Stimulated activated CD4-positive, alpha-beta T cell treated with anti-CD3 and anti-CD28 coated beads, Interleukin-4, amount 100 ng/mL, for 24 hours (primary cell): ENCODE measurements around the gene UBE2L3.
A peak's percentile ranks its signal among the peaks of the same experiment; 100 is the strongest.
"Not testable (repeated sequence)": the region's sequence is repeated elsewhere in the genome, so short reads cannot be mapped to it uniquely, and the experiment has no call there.

ENCODE experiments used
- DNase-seq: peaks from one replicate; pipeline ENCODE4 v3.0.0-alpha.2; 2020

UBE2L3 gene

GRCh38 chr22:21573293-21573734 is 5.8 kb downstream of the UBE2L3 start:
- DNase-seq: no peak

GRCh38 chr22:21573750-21574494 is 6.4 kb downstream of the UBE2L3 start:
- no peak for DNase-seq

DNA sequence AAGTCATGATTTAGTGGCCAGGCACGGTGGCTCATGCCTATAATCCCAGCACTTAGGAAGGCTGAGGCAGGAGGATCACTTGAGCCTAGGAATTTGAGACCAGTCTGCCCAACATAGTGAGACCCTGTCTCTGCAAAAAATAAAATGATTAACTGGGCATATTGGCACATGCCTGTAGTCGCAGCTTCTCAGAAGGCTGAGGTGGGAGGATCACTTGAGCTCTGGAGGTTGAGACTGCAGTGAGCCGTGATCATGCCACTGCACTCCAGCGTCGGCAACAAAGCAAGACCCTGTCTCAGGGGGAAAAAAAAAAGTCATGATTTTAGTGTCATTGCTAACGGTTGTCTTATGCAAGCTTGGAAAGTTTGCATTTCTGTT is 11.9 kb downstream of the UBE2L3 start:
- no peak for DNase-seq

- DNase-seq: not testable (repeated sequence)
Measured at GRCh38 chr22:21580623-21581007, 13.1 kb downstream of the UBE2L3 start.

GRCh38 chr22:21581009-21581713 is 13.6 kb downstream of the UBE2L3 start:
- DNase-seq: not testable (repeated sequence)

GRCh38 chr22:21582801-21583740 is 15.6 kb downstream of the UBE2L3 start:
- no peak for DNase-seq

DNA sequence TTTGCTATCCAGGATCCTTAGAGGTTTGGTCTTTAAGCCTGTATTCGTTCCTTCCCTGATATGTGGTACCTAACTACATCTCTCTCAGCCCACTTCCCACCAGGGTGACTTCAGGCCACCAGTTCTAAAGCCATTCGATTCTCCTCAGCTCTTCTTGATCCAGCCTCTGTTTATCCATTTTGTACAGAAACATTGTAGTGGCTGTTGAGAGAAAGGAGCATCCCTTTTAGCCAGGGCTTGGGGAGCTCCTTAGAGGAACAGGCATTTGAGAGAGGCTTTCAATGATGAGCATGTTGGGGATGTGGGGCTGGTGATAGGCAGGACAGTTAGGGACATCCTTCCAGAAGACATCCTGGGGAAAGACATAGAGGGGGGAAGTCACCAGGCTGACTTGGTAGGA is 17.9 kb downstream of the UBE2L3 start:
- no peak for DNase-seq

DNA sequence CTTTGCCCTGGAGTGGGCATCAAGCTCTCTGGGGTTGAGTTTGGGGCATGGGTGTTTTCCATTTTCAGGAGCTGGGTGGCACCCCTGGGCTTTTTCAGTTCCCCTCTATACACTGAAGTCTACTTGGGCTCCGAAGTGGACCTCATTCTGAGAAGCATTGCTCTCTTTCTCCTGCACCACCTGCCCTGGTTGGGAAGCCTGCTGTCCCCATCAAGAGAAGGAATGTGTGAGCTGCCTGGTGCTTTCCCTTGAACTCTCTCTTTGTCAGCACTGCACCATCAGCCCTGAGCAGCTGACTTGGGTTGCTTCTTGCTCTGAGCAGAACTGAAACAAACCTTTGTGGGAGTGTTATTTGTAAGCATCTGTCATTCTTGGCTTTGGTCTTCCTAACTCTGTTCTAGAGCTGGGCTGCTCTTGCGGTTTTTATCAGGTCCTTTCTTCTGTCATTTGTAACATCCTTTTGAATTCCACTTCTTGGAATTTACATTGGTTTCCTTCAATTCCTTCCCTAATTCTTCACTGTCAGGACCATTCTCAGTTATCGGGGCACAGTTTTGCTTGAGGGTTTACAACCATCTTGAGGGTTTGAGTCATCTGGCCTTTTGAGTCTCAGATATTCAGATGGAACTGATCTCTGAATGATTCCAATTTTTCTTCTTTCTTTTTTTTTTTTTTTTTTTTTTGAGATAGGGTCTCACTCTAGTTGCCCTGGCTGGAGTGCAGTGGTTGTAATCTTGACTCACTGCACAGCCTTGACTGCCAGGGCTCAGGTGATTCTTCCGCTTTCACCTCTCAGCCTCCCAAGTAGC is 20.5 kb downstream of the UBE2L3 start:
- peak; percentile 66 for DNase-seq

DNA sequence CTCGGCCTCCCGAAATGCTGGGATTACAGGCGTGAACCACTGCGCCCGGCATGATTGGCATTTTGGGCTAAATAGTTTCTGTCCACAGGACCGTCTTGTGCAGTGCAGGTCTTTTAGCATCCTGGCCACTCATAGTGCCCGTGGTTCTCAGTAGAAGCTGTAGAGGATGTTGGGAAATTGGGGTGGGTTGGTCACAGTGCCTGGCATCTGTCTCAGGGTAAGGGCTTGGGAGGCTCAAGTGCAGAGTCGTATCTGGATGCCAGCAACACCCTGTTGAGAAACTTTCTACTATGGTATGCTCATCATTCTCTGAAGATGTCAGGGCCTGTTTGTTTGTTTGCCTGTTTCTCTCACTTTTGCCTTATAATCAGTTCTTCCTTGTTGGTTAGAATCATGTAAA is 21.9 kb downstream of the UBE2L3 start:
- no peak for DNase-seq

DNA sequence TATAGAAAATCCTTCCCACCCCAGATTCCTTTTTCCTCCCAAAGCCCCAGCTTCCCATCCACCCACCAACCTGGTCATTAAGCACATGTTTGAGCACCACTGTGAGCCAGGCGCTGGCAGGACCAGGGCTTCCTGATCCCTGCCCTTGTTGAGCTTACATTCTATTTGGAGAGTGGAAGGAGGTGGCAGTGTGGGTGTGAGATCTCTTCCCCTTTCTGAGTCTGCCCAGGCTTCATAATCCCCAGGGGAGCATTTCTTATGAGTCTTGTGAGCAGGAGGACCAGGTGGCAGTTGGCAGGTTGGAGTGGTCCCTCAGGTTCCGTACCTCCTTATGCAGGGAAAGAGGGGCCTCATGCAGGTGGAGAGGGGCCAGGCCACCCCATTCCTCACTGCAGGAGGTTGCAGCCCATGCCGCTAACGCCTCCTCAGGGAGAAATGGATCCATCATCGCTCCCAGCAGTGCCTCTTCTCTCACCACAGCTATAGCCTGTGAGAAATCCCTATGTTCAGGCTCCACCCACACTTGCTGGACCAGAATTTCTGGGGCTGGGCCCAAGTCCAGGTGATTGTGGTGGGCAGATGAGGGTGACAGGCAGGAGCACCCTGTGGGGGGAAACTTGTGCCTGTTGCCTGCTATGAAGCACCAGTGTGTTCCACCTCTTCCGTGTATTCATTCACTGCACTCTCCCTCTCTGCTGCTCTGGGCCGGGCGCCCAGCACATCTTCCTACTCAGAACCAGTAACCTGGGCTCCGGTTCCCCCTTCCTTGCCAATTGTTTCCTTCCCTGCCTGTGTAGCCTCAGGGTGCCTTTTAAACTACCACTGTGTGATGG is 23.5 kb downstream of the UBE2L3 start:
- DNase-seq: no peak

DNA sequence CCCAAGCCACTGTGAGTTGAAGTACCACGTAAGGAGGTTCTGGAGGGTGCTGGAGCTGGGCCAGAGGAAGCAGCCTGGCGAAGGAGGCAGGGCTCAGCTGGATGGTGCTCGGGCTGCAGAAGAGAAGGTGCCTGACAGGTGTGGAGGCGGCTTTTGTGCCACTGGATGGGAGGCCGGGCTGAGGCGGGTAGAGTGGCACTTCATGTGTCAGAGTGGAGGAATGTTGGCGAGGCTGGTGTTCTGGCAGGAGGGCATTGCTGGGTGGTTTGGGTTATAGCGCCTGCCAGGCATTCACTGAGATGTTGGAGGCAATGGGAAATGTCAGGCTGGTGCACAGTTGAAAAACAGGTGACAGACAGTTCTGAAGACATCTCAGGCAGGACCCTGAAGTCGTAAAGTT is 24.2 kb downstream of the UBE2L3 start:
- DNase-seq: no peak

GRCh38 chr22:21592422-21592821 is 24.9 kb downstream of the UBE2L3 start:
- DNase-seq: no peak

DNA sequence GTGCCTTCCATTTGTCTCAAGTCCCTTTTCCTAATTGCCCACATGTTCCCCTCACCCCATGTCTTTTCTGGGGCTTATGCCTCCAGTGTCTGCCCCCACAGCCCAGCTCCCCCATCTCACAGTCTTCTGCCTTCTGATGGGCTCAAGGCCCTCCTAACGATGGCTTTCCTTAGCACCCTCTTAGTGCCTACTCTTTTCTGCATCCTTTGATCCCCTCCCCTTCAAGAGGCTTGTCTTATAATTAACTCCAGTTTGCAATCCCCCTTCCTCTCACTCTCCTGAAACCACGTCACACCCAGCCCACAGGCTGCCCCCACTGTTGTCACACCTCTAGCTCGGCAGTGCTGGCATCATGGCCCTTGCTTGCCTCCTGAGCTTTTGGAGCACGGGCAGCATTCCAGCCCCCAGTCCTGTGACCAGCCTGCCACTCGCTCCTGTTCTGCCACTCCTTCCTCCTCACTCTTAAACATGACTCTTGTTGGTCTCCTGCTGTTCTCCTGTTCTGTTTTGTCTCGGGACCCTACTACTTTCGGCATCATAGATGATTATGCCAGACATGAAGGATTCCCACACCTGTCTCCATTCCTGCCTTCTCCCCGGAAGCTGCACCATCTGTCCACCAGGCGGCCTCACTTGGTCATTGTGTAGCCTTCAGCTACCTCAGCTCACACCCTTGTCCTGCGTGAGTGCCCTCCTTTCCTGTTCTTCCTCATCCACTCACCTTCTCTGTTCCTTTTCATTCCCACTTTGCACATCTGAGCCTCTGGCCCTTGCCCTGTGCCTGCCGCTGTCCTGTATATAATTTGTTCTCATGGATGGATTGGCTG is 26.1 kb downstream of the UBE2L3 start:
- no peak for DNase-seq

DNA sequence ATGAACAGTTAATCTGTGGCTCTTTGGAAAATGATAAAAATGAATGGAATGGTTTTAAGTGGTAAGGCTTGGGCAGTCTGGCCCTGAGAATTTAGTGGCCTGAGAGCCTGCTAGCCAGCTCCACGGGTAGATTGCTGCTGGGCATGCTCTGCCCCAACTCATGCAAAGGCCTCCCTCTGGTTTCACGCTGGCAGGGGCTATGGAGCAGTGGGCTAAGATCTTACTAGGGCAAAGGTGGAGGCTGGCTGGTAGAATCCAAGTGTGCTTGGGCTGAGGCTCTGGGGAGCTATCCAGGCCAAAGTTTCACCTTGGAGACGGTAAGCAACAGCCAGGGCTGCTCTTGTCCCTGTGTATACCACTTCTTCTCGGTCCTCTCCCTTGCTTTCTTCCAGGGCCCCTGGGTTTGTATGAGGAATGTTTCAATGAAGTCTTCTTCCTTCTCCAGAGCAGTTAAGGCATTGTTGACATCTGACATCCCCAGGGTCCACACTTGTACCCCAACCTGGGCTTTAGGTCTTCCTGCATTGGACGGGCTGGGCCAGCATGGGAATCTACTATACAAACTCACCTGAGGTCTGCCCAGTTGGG is 27.4 kb downstream of the UBE2L3 start:
- no peak for DNase-seq

- DNase-seq: not testable (repeated sequence)
Measured at GRCh38 chr22:21596356-21597135, 29.0 kb downstream of the UBE2L3 start.

DNA sequence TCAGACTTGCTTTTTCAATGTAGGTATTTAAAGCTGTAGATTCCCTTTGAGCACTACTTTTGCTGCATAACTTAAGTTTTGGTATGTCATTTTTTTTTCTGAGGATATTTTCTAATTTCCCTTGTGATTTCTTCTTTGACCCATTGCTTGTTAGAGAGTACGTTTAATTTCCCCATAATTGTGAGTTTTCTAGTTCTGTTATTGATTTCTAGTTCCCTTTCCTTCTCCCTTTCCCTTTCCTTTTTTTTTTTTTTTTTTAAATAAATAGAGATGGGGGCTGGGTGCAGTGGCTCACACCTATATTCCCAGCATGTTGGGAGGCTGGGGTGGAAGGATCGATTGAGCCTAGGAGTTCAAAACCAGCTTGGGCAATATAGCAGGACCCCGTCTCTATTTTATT is 30.8 kb downstream of the UBE2L3 start:
- DNase-seq: no peak

- no peak for DNase-seq
Measured at GRCh38 chr22:21599053-21599893, 31.8 kb downstream of the UBE2L3 start.

DNA sequence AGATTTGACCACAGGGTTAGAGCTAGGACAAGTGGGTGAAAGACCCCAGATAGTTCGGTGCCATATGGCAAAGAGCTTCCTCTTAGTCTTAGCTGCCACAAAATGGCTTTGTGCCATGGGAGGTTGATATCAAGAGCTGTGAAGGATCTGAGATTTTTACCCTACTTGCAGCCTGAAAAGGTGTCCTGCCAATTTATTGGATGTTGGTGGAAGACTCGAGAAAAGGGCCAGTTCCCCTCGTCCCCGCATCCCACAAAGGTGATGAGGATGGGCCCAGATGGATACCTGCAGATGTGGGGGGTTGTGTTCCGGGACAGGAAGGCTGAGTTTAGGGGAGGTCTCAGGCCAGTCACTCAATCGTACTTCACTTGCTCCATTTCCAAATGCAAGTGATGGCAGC is 35.1 kb downstream of the UBE2L3 start:
- no peak for DNase-seq
